Measurements from ENCODE around the gene OTP.

OTP gene

DNA sequence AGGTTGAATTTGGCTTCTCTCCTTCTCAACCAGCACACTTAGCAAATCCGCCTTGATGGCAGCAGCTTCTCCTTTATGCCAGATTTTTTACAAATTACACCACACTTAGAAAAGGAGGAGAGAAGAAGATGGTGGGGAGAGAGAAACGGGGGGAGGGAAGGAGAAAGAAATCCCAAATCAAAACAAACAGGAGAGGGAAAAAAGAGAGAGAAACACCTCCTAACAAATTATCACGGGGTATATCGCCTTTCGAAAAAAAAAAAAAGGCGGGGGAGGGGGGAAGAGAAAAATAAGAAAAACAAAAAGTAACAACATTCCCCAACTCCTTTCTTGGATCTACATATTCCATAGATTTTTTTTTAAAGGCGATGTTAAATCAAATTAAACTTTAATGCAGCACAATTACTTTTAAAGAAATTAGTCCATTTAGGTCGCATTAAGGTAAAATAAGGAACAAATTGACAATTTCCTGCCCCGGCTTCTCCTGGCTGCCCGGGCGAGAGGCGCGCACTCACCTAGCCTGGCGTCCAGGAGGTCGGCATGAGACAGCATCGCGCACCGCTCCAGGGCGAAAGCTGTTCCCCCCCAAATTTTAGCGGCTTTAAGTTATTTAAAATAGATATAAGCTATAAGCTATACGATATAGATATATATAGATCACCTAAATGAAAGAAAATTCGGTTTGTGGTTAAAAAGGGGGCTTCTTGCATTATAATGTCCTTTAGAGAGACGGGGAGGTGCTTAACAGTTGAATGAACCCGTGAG lies at the start of gene OTP:
OTP (minus strand) TSS at position 716 of the 765 bp plus-strand sequence; CDS start at position 552, 164 bp downstream.
- no peak for DNase-seq

GRCh38 chr5:77683171-77683732 lies 44.7 kb upstream of the OTP start:
- DNase-seq = no peak

DNA sequence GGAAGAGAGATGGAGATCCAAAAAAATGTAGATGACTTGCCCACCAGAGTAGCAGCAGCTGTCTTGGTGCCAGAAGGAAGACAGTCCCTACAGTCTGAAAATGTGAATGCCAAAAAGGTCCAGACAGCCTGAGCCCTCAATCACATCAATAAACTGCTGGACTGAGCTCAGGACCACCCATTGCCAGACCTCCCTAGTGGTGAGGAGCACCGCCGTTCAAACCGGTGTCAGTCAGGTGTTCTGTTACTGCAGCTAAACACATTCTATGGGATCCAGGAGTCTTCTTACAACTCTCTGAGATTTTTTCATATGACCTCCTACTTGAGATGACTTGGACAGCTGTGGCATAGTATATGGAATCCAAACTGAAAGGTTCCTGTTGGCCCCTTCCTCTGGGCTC lies 32.0 kb upstream of the OTP start:
- no peak for DNase-seq

- DNase-seq = no peak
Measured at GRCh38 chr5:77669677-77670076, 31.2 kb upstream of the OTP start.

DNA sequence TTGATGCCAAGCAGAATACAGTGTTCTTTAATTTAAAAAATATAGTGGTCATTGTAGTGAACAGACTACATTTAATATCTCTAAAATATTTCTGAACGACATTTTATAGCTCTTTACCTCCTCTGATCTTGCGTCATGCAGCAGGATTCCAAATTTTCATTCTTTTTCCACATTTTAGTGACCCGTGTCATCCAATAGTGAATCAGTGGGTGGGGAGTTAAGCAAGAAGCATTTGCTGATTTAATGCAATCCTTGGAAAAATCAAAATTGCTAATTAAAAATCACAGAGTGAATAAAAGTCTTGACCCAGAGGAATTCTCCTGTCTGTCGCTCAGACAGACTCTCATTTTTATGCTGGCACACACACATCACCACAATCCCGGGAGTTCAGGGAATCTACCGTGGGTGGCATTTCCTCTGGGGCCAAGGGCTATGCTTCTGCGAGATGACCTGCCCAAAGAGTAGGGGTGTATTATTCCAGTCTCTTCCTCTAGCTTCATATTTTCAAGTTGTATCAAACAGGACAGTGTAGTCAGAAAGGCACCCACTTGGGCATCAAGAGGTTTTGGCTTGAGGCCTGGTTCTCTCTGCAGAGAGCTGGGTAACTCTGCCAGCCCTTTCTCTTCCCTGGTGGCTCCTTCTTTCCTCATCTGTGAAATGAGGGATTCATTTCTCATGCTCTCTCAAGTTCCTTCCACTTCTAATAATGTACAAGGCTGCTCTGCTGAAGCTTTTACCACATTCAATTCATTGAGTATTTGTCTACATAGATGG lies 24.8 kb upstream of the OTP start:
- no peak for DNase-seq

GRCh38 chr5:77662635-77663034 lies 24.1 kb upstream of the OTP start:
- no peak for DNase-seq

- no peak for DNase-seq
Measured at GRCh38 chr5:77658662-77659061, 20.1 kb upstream of the OTP start.

DNA sequence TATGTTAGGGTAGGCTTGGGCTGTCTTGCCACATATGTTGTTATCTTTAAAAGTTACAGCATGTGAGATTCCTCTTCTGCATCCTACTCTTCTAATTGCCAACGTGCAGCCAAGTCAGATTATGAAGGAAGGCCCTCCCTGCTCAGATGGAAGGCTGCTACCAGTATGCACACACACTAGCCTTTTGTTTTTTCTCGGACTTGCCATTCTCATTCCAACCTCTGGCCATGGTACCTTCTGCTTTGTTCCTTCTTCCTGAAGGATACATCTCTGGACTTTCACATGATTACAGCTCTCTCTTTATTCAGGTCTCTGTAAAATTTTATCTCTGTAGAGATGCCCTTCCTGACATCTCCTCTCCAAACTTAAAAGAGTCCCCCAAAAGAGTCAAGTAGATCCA lies 12.8 kb upstream of the OTP start:
- no peak for DNase-seq

DNA sequence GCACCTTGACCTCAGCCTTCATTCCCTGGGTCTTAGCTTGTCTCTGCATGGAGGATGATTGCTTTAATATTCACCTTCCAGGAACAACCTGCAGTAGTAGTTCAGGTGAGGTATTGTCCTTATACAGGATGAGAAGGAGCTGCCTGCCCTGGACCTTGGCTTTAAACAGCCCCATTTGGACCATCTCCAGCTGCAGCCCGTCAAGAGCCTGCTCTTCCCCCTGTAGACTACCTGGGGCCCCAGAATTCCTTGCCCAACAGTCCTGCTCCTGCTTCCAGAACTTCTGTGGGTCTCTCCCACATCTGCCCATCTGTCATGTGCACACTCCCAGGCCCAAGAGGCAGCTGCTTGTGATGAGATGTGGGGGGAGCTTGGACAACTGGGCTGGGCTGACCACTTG lies 12.2 kb upstream of the OTP start:
- no peak for DNase-seq

GRCh38 chr5:77649776-77650175 lies 11.3 kb upstream of the OTP start:
- DNase-seq = no peak

- DNase-seq = no peak
Measured at GRCh38 chr5:77645995-77646639, 7.6 kb upstream of the OTP start.

GRCh38 chr5:77645158-77645994 lies 6.9 kb upstream of the OTP start:
- no peak for DNase-seq

DNA sequence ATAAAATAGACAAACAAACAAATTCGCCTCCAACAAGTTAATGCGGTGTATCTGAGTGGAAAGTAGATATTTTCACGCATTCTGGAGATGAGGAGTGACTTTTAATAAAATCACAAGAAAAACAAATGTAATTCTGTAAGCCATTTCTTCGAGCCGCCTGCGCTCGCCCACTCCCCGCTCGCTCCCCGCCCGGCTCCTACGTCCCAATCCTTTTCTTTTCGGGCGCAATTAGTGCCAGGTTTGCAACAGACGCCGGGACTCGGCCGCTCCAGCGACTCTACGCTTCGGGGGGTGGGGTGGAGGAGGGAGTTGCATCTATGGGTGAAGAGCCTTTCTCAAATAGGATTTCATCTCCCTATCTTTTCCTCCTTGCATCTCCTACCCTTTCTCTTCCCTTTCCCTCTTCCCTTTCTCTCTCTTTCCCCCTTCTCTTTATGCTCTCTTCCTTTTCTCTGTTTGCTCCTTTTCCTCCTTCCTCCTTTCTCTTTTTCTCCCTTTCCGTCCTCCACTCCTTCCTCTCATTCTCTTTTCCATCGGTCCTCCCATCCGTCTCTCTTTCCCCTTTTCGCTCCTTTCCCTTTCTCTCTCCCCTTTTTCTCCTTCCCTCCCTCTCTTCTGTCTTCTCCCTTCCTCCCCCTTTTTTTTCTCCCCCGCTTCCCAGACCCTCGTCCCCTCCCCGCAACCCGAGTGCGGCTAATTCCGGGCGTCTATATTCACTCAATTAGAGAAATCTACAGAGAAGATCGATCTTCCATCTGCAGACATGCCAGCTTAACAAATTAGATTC lies 6.1 kb upstream of the OTP start:
- no peak for DNase-seq

DNA sequence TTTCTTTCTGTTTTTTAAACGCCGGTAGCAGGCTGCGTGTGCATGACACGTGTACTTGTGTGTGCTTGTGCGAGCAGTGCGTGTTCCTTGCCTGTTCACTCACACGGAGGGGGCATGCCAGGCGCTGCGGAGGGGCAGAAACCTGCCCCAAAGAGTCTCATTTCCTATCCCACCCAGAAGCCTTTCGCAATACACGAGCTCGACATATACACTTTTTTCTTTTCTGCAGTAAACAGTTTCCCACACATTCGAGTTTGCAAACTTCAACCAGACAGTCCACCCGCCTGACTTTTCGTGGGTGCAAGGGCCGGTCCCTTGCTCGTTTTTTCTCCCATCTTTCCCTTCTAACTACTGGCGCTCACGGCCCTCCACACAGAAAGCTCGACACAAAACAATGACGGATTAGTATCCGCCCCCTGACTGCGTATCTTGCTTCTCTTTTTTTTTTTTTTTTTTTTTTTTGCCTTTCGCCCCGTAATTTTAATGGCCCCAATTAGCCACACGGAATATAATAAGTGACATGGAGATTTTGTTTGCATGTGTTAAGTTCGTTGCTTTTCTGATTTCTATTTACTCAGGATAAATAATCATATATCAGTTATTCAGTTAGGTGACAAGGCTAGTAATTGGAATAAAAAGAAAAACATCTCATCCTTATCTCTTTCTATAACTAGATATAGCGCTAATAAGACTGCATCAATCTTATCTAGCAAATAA lies 5.3 kb upstream of the OTP start:
- DNase-seq = no peak

GRCh38 chr5:77642738-77643653 lies 4.5 kb upstream of the OTP start:
- DNase-seq = no peak

GRCh38 chr5:77641963-77642737 lies 3.6 kb upstream of the OTP start:
- no peak for DNase-seq

GRCh38 chr5:77641397-77641943 lies 3.0 kb upstream of the OTP start:
- peak; percentile 88 for DNase-seq

DNA sequence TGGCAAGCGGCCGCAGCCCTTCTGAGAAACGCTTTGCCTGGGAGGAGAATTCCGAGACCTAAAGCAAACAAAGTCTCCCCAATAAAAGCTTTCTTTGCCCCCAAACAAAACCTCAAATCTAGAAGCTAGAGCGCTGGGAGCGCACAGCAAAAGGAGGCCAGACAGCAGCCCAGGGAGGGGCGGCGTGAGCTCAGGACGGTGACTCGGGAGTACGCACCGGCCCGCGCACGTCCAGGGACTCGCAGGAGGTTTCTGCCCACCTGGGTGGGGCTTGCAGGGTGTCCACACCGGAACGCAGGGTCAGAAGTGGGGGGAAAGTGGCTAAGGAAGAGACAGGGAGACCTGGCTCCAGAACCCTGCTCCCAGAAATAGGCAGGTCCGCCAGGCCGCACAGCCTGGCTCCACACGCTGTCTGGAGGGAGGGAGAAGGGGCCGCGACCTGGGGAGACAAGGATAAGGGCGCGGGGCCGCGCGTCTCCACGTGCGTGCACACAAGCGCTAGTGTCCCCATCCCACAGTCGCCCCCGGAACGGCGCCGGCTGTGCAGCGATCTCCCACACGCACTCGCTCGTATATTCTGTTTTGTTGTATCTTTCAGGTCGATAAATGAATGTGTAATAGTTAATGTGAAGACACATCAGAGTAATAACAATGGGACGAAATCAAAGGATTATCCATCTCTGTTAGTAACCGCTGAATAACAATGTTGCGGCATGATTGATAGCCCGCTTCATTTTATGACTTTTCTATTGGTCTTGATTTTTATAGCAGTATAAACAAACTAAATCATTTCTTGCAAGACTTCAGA lies 2.3 kb upstream of the OTP start:
- DNase-seq = no peak

Measured in NCI-H187 treated with DMSO at 0.1 percent for 48 hours (cell line).